HG02885 (cell line): ENCODE measurements around the gene PDGFB.

Experiments used
- ATAC-seq: cut with Tn5 transposase; IDR thresholded peaks from one replicate; pipeline ENCODE4 v1.9.1; 2021; ENCODE audit warnings: mild to moderate bottlenecking; ENCODE audit not compliant: unreplicated experiment, poor library complexity

Gene PDGFB

DNA sequence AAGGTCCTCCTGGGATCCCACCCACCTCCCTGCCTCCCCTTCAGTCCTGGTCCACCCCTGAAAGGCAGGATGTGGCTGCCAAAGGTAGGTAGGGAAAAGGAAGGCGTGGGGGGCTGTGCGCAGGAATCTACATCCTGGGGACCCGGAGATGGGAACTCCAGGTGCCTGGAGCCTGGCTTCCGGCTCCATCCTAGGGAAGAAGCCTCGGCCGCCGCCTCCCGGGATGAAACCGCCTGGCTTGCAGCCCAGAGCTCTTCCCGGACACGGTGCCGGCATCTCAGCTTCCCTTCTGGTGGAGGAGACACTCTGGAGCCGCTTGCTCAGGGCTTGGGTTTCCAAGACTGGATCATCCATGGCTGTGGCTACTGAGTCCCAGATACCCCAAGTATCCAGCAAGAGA, 33.3 kb upstream of the PDGFB start:
- no peak for ATAC-seq

DNA sequence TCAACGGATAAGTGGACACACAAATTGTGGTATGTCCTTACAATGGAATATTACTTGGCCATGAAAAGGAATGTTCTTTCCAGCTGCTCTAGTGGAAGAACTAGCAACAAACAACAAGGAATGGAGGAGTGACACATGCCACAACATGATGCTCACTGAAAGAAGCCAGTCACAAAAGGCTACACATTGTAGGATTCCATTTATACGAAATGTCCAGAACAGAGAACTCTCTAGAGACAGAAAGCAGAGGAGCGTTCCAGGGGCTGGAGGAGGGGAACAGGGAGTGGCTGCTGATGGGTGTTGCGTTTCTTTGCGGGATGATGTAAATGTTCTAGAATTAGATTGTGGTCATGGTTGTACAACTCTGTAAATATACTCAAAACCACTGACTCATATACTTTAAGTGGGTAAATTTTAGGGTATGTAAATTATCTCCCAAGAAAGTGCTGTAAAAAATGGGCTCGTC, 32.4 kb upstream of the PDGFB start:
- no peak for ATAC-seq

DNA sequence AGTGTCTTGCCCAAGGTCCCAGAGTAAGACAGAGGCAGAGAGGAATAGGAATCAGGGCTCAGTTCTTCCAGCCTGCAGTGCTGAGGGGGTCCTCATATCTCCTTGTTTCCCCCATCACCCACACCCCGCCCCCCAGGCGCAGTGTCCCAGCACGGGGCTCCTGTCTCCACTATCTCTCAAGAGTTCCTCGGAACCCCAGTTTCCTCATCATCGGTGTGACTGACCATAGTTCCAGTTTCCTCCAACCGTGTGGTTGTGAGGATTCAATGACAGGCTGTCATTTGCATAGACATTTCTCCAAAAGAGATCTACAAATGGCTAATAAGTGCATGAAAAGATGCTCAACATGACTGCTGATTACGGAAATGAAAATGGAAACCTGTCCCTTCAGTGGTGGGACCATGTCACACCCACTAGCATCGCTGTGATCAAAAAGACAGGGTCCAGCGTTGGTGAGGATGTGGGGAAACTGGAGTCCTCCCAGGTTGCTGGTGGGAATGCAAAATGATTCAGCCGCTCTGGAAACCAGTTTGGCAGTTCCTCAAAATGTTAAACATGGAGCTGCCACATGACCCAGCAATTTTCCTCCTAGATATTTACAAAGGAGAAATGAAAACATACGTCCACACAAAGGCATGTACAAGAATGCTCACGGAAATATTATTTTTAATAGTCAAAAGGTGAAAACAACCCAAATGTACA, 31.8 kb upstream of the PDGFB start:
- no peak for ATAC-seq

DNA sequence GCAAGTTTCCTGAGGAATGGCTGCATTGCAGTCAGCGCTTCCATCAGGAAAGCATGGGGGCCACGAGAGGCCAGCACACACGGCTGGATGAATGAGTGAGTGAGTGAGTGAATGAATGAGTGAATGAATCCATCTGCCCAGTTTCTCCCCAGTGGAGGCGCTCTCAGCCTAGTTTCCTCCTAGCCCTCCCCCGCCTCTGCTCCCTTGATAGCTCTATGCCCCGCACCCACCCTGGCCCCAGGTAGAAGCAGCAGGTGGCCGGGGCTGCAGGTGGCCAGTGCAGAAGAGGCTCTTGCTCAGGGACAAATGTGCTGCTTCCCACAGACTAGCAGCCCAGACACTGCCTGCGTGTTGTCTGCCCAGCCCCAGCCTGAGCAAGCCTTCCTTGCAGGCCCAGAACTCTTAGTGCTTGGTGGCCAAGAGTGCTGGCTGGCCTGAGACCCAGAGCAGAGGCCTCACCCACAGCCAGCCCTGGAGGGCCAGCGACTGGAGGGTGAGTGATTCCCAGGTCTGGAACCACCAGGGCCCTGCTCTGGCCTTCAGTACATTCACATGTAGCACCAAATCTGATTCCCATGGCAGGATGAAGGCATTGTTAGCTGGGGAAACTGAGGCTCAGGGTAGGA, 31.1 kb upstream of the PDGFB start:
- no peak for ATAC-seq

DNA sequence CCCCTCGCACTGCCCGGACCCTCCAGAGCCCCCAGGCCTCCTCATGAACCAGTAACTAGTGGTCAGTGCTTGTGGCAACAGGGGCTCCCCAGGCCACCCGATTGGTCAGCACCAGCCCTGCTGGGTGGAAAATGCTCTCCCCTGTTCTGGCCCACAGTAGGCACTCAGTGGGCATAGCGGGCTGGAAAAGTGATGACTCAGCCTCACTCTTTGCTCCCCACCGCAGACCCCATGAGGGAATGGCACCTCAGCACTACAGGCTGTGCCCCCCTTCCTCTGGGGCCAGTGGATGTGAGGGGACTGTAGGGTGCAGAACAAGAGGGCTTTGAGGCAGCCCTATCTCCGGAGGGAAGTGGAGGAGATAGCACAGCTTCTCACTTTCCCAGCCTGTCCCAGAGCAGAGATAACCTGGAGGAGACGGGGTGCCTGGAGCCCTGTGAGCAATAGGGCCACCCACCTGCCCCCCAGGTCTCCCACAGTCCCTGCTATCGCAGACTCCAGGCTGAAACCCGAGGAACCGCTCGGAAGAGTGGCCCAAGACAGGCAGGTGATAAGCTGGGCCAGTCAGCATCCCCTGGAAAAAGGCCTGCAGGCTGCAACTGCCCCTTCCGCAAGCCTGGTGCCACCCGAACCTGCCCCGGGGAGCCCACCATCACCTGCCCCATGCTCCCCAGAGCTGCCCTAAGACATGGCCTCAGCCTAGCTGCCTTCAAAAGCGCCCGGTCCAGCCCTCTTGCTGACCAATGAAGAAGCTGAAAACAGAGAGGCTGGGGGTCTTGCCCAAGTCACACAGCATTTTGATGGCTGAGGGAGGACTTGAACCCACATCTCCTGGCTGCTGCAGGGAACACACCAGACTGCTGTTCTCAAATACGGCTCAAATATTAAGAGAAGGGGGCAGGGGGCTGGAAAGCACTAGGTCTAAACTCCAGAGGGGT, 29.4 kb upstream of the PDGFB start:
- ATAC-seq = no peak

DNA sequence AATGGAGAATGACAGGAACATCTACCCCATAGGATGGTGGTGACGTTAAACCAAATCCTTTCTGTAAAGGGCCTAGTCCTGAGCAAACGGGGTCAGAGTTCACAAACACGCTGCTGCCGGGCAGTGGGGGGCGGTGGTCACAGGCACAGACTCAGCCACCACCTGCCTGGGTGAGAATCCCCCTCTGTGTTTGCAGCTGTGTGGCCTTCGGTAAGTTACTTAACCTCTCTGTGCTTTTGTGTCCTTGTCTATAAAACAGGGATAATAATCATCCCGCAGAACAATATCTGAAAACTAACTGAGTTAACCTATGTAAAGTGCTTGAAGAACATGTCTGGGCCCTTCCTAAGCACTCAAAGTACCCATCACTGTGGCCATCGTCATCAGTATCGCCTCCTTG, 26.0 kb upstream of the PDGFB start:
- ATAC-seq = no peak

DNA sequence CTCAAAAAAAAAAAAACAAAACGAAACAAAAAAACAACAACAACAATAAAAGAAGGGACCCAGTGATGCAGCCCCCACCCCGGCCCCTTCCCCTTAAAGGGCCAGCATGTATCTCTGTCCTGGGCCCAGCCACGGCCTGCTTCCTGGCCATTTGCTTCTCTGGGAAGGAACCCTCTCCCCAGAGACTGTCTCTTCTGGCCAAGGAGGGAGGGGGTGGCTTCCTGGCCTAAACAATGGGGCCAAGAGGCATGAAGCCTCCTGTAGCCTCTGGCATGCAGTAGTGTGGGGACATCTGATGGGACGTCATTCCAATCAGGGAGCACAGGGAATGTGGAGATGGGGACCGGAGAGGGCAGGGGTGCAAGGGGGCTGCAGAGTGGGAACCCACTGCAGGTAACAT, 25.5 kb upstream of the PDGFB start:
- ATAC-seq = no peak

DNA sequence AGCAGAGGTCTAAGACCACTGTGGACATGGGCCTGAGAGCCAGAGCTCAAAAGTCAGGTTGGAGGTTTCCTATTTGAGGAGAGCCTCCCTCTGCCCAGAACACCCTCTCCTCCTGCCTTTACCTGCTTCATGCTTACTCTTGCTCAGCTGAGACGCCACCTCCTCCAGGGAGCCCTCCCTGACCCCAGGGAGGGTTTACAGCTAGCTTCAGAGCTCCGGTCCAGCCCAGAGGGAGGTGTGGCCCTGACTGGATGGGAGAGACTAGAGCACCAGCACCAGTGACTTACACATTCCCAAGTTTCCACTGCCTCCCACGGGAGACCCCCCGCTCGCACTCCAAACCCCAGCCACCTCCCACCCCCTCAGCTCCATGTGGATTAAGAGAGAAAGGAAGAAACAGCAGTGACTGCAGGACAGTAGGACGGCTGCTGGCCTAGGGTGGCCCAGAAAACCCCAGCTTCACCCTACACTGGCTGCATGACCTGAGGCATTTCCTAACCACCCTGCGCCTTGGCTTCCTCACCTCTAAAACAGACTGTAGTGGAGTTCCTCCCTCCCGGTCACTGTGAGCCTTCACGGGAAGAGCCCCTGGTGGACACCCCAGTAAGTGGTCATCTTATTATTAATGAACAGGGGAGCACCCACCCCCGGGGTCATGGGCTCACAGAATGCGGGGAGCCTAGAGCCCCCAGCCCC, 24.5 kb upstream of the PDGFB start:
- ATAC-seq = no peak

DNA sequence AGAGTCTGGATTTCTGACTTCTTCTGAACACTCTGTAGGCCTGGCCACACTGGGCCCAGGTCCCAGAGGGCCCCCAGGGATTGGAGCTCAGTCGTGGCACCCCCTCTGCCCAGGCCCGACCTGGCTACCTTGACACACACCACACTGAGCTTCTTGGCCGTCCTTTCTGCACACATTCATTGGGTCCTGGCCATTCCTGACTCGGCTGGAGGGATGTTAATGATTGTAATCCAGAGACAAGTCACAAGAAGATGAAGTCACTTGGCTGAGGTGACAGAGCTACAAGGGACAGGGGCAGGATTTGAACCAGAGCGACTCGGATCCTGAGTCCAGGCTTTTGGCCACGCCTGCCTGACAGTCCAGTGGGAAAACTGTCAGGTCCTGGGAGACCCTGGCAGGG, 23.9 kb upstream of the PDGFB start:
- ATAC-seq = no peak

DNA sequence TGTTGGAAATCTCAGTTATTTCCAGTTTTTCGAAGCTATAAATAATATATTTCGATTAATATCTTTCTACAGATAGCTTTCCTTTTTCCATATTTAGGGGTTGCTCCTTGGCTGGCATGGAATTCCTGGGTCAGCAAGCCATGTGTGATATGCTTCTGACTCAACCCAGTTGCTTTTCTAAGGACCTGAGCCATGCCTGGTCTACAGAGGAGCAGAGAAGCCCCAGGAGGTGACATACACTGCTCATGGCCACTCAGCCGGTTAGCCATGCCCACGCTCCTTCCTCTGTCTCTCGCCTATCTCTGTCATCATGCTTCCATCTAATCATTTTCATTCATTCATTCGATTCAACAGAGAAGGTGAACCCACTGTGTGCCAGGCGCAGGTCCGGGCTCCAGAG, 23.2 kb upstream of the PDGFB start:
- no peak for ATAC-seq

DNA sequence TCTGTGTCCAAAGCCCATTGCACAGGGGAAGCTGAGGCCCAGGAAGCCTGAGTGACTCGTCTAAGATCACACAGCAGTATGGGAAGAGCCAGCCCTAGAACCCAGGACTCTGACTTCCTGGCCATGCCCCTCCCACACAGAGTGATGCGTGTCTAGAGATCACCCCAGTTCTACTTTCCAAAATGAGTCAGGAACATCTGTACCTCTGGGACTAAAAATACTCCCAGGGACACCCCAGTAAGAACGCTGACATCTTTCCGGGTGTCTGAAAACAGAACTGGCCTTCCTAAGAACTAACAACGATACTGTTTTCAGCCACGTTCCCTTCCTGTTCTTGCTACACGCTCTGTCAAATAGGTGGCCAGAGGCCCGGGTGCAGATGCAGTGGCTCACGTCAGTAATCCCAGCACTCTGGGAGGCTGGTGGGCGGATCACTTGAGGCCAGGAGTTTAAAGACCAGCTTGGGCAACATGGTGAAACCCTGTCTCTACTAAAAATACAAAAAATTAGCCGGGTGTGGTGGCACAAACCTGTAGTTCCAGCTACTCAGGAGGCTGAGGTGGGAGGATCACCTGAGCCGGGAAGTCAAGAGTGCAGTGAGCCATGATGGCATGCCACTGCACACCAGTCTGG, 21.7 kb upstream of the PDGFB start:
- ATAC-seq = peak; percentile 79

DNA sequence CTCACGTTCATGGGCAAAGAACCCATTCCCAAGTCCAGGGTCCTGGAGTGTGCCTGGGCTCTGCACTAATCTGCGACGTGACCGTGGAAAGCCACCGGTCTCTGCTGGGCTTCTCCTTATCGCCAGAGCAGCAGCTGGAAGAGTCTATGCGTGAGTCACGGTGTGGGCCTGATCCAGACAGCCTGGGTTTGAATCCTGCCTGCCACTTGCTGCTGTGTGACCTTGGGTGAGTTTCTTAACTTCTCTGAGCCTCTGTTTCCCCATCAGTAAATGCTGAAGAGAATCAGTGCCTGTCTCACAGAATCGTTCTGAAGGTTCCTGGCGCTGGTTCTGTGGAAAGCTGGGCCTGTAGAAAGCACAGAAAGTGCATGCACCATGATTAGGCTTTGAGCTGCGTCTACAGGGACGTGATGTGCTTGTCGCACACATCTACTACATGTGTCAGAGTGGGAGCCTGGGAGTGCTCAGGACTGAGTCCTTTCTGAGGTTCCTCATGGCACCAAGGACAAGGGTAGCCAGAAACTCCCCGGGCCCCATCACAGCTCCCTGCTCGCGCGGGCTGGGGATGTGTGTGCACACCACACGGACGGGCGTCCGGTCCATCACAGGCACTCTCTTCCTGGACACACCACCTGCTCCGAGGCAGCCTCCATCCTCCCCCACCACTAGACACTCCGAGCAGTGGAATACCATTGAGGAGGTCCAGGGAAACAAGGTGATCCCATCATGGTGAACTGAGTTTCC, 20.5 kb upstream of the PDGFB start:
- ATAC-seq = no peak

DNA sequence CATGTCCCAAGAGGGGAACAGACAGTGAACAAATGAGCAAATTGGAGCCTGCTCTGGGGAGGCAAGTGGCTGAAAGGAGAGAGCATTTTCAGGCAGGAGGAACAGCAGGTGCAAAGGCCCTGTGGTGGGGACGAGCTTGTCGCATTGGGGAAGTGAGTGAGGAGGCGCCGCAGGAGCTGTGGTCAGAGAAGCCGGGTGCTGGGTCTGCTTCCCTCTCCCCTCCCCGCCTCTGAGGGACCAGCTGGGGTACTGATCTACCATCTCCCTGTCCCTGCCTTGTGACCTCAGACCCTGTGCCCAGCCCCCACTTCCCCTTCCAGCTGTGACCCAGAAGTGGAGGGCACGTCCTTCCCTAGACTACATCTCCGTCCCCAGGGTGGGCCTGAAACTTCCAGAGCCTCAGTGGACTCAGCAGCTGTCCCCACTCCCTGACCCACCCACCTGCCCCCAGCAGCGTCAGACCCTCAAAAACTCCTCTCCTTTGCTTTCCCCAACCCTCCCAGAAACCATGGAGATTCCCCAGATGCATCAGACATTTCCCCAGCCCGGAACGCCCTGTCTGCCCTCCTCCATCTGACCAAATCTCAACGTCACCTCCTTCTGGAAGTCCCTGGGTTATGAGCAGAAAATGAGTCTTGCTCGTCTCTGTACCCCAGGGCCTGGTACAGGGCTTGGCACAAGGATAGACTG, 19.7 kb upstream of the PDGFB start:
- no peak for ATAC-seq

DNA sequence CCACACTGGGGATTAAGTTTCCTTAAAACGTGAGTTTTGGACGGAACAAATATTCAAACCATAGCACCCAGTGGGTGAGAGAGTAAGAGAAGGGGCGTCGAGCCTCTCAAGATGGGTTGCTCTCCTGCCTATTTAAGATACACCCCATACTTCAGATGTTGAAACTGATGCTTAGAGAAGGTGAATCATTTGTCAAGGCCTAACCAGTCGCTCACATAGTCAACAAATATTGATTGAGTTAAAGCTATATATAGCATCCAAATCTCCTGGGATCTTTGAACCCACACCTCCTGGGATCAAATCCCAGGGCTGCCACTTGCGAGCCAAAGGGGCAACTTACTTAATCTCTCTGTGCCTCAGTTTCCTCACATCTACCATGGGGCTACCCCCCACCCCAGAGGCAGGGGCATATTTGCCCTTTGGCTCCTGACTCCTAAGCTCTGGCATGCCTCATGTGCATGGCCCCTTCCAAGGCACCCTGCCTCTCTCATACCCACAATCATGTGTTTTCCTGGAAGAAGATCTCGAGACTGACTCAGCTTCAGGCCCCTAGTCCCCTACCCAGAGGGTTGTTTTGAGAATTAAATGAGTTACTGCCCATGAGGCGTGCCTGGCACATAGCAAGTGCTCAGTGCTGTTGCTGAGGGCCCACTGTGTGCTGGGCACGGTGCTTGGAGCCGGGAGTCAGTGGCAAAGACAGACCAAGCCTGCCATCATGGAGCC, 19.0 kb upstream of the PDGFB start:
- ATAC-seq = no peak

DNA sequence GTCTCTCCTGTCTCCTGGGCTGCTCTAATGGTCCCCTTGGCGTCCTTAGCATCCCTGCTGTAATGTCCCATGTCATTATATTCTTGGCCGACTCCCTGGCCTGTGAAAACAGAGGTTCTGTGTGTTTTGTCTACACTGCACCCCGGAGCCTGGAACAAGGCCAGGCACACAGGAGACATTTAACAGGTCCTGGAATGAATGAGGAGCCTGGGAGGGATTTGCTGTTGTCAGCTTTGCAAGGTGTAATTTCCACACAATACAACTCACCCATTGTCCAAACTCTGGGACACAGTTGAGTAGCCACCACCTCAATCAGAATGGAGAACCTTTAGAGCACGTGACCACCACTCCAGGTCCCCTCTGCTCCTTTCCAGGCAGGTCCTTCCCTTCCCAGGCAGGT, 14.9 kb upstream of the PDGFB start:
- no peak for ATAC-seq

DNA sequence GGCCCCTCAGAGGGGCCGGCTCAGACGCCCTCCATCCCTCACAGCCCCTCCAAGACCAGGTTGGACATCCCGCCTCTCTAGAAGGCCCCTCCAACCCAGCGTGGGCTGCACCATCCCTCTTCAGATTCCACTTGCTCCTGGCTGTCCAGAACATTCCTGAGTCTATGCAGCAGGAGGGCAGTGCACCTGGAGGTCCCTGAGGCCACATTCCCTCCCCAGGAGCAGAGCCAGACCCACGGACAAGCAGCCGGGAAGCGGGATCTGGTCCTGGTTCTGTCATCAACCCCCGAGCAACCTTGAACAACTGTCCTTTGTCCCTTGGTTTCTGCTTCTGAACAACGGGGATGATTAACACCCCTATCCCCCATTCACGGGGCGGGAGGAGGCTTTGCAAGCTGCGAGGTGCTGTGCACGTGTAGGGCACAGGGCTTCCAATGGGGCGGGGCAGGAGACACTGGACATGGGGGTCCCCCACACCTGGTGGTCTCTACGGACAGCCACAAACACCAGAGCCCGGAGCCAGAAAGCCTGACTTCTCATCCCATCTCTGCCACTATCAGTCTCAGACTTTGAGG, 13.2 kb upstream of the PDGFB start:
- ATAC-seq = no peak

DNA sequence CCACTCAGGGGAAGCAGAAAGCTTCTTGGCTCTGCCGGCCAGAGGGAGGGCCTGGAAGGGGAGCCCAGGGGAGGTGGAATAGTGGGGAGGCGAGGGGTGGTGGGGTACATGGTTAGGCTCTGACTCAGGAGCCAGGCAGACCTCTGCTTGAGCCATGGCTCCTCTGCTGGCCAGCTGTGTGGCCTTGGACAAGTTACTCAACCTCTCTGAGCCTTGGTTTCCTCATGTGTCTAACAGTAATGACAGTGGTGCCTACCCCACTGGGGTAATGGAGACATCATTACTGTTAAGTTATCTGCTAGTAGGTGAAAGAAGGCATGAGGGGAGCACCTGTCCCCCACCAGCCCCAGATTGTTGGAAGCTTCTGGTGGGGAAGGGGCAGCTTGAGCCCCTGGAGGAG, 12.2 kb upstream of the PDGFB start:
- ATAC-seq = no peak

DNA sequence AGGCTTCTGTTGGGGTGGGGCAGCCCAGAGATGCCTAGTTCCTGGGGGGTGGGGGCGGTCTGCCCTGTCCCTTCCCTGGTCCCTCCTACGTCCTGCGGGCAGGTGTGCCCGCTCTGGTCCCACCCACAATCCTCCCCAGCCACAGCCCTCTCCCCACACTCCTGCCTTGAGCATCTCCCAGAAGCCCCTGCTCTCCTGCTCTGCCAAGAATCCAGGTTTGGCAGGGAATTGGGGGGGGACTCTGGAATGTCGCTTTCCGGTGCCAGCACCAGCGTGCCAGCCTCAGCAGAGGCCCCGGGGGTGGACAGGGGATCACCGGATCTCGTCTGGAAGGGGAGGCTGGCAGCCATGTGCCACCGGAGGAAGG, 11.4 kb upstream of the PDGFB start:
- no peak for ATAC-seq
